Activated naive CD8-positive, alpha-beta T cell treated with anti-CD3 and anti-CD28 coated beads, Interleukin-2, amount 50 U/mL, for 24 hours (primary cell): ENCODE measurements around the gene HSPB3.
"Not testable (repeated sequence)": the region's sequence is repeated elsewhere in the genome, so short reads cannot be mapped to it uniquely, and the experiment has no call there.

ENCODE experiments used
- ATAC-seq: fragments of 150-1000 bp; cut with Tn5 transposase; one replicate; pipeline ENCODE4 v1.10.0; 2021
- DNase-seq: peaks from one replicate; pipeline ENCODE4 v3.0.0; 2021
- H3K27ac Mint-ChIP-seq: one replicate; pipeline ENCODE4 v1.8.0; 2021; ENCODE audit warnings: mild to moderate bottlenecking, mixed read lengths
- H3K27me3 Mint-ChIP-seq: one replicate; pipeline ENCODE4 v1.8.0; 2021; ENCODE audit warnings: mixed read lengths
- H3K36me3 Mint-ChIP-seq: one replicate; pipeline ENCODE4 v1.8.0; 2021; ENCODE audit warnings: low read depth, mixed read lengths
- H3K4me1 Mint-ChIP-seq: one replicate; pipeline ENCODE4 v1.8.0; 2021; ENCODE audit warnings: mixed read lengths
- H3K4me3 Mint-ChIP-seq: one replicate; pipeline ENCODE4 v1.8.0; 2021; ENCODE audit warnings: mild to moderate bottlenecking, moderate library complexity, mixed read lengths
- H3K9me3 Mint-ChIP-seq: one replicate; pipeline ENCODE4 v1.8.0; 2021; ENCODE audit warnings: mixed read lengths

HSPB3 gene

GRCh38 chr5:54455413-54456157 is at the start of gene HSPB3:
Gene HSPB3, plus strand, starts transcription at chr5:54455699. Its CDS starts 91 bp downstream, at chr5:54455790.
- H3K4me3 Mint-ChIP-seq = no peak within 1 kb of the TSS
- ATAC-seq (no peak), DNase-seq (no peak)
- H3K36me3 Mint-ChIP-seq = no peaks in the 10 kb centered on the region
- H3K4me1 Mint-ChIP-seq = no peaks in the 10 kb centered on the region
- peaks cover 4% of the 10 kb centered on the region for H3K9me3 Mint-ChIP-seq
- H3K27me3 Mint-ChIP-seq = peaks cover 5% of the 10 kb centered on the region
- H3K27ac Mint-ChIP-seq = no peak within 1 kb of the TSS

- ATAC-seq = no peak
- Mint-ChIP-seq H3K4me1 (no peaks in the 10 kb centered on the region), H3K4me3 (no peak overlapping the region), H3K27ac (no peak overlapping the region), H3K27me3 (peaks cover 6% of the 10 kb centered on the region), H3K9me3 (no peaks in the 10 kb centered on the region), H3K36me3 (no peaks in the 10 kb centered on the region)
- no peak for DNase-seq
Observed at GRCh38 chr5:54411176-54411575, 44.3 kb upstream of the HSPB3 start.

- no peaks in the 10 kb centered on the region for H3K9me3 Mint-ChIP-seq
- ATAC-seq (no peak), DNase-seq (no peak)
- H3K27ac Mint-ChIP-seq = no peak overlapping the region
- no peaks in the 10 kb centered on the region for H3K4me1 Mint-ChIP-seq
- peaks cover 6% of the 10 kb centered on the region for H3K27me3 Mint-ChIP-seq
- H3K4me3 Mint-ChIP-seq = no peak overlapping the region
- H3K36me3 Mint-ChIP-seq = no peaks in the 10 kb centered on the region
Observed at GRCh38 chr5:54412913-54413312, 42.6 kb upstream of the HSPB3 start.

- Mint-ChIP-seq H3K4me1 (no peaks in the 10 kb centered on the region), H3K9me3 (no peaks in the 10 kb centered on the region), H3K27ac (no peak overlapping the region)
Observed at GRCh38 chr5:54415147-54415546, 40.4 kb upstream of the HSPB3 start.

GRCh38 chr5:54415896-54416601 is 39.5 kb upstream of the HSPB3 start:
- H3K27ac Mint-ChIP-seq = no peak overlapping the region
- no peaks in the 10 kb centered on the region for H3K36me3 Mint-ChIP-seq
- H3K9me3 Mint-ChIP-seq = no peaks in the 10 kb centered on the region
- no peak for ATAC-seq
- H3K27me3 Mint-ChIP-seq = peaks cover 11% of the 10 kb centered on the region
- no peaks in the 10 kb centered on the region for H3K4me1 Mint-ChIP-seq
- DNase-seq = no peak
- no peak overlapping the region for H3K4me3 Mint-ChIP-seq

More at GRCh38 chr5:54415147-54415546, 40.4 kb upstream of the HSPB3 start:
- H3K27me3 Mint-ChIP-seq = peaks cover 11% of the 10 kb centered on the region
- no peak overlapping the region for H3K4me3 Mint-ChIP-seq
- DNase-seq = no peak
- H3K36me3 Mint-ChIP-seq = no peaks in the 10 kb centered on the region
- ATAC-seq = no peak

- H3K4me1 Mint-ChIP-seq, H3K36me3 Mint-ChIP-seq, H3K4me3 Mint-ChIP-seq, ATAC-seq, H3K9me3 Mint-ChIP-seq, DNase-seq, H3K27ac Mint-ChIP-seq: not testable (repeated sequence)
- peaks cover 11% of the 10 kb centered on the region for H3K27me3 Mint-ChIP-seq
Observed at GRCh38 chr5:54419573-54420423, 35.7 kb upstream of the HSPB3 start.

GRCh38 chr5:54420511-54420910 is 35.0 kb upstream of the HSPB3 start:
- H3K27ac Mint-ChIP-seq, ATAC-seq, DNase-seq: not testable (repeated sequence)

GRCh38 chr5:54421976-54422375 is 33.5 kb upstream of the HSPB3 start:
- DNase-seq (no peak), ATAC-seq (no peak)
- H3K9me3 Mint-ChIP-seq = no peaks in the 10 kb centered on the region
- H3K27ac Mint-ChIP-seq = no peak overlapping the region
- H3K27me3 Mint-ChIP-seq = peaks cover 14% of the 10 kb centered on the region
- no peaks in the 10 kb centered on the region for H3K4me1 Mint-ChIP-seq
- no peaks in the 10 kb centered on the region for H3K36me3 Mint-ChIP-seq
- no peak overlapping the region for H3K4me3 Mint-ChIP-seq

More at GRCh38 chr5:54420511-54420910, 35.0 kb upstream of the HSPB3 start:
- H3K4me1 Mint-ChIP-seq, H3K36me3 Mint-ChIP-seq, H3K4me3 Mint-ChIP-seq, H3K9me3 Mint-ChIP-seq: not testable (repeated sequence)
- peaks cover 11% of the 10 kb centered on the region for H3K27me3 Mint-ChIP-seq

GRCh38 chr5:54425258-54425657 is 30.2 kb upstream of the HSPB3 start:
- no peaks in the 10 kb centered on the region for H3K36me3 Mint-ChIP-seq
- H3K27ac Mint-ChIP-seq = no peak overlapping the region

GRCh38 chr5:54426209-54426608 is 29.3 kb upstream of the HSPB3 start:
- DNase-seq (no peak), ATAC-seq (no peak)
- Mint-ChIP-seq H3K27ac (no peak overlapping the region), H3K9me3 (no peaks in the 10 kb centered on the region), H3K4me3 (no peak overlapping the region), H3K27me3 (peaks cover 7% of the 10 kb centered on the region), H3K36me3 (no peaks in the 10 kb centered on the region), H3K4me1 (no peaks in the 10 kb centered on the region)

More at GRCh38 chr5:54425258-54425657, 30.2 kb upstream of the HSPB3 start:
- peaks cover 7% of the 10 kb centered on the region for H3K27me3 Mint-ChIP-seq
- no peak overlapping the region for H3K4me3 Mint-ChIP-seq
- H3K9me3 Mint-ChIP-seq = no peaks in the 10 kb centered on the region
- H3K4me1 Mint-ChIP-seq = no peaks in the 10 kb centered on the region
- DNase-seq = no peak
- ATAC-seq = no peak

GRCh38 chr5:54434650-54435049 is 20.8 kb upstream of the HSPB3 start:
- not testable (repeated sequence) for H3K27me3 Mint-ChIP-seq, H3K4me1 Mint-ChIP-seq, H3K4me3 Mint-ChIP-seq, DNase-seq, ATAC-seq, H3K9me3 Mint-ChIP-seq, H3K27ac Mint-ChIP-seq, H3K36me3 Mint-ChIP-seq

- Mint-ChIP-seq H3K36me3 (no peaks in the 10 kb centered on the region), H3K9me3 (no peaks in the 10 kb centered on the region), H3K27me3 (no peaks in the 10 kb centered on the region), H3K27ac (no peak overlapping the region), H3K4me3 (no peak overlapping the region), H3K4me1 (peaks cover 16% of the 10 kb centered on the region)
- ATAC-seq (no peak), DNase-seq (no peak)
Observed at GRCh38 chr5:54438620-54439389, 16.7 kb upstream of the HSPB3 start.

- Mint-ChIP-seq H3K4me1 (peaks cover 16% of the 10 kb centered on the region), H3K27ac (peak overlapping the region; percentile 63), H3K4me3 (no peak overlapping the region), H3K36me3 (no peaks in the 10 kb centered on the region), H3K9me3 (no peaks in the 10 kb centered on the region), H3K27me3 (no peaks in the 10 kb centered on the region)
- DNase-seq (no peak), ATAC-seq (peak; percentile 33)
Observed at GRCh38 chr5:54440456-54440893, 15.0 kb upstream of the HSPB3 start.

- Mint-ChIP-seq H3K9me3 (no peaks in the 10 kb centered on the region), H3K36me3 (no peaks in the 10 kb centered on the region), H3K27ac (no peak overlapping the region), H3K27me3 (no peaks in the 10 kb centered on the region), H3K4me3 (no peak overlapping the region), H3K4me1 (peaks cover 16% of the 10 kb centered on the region)
- no peak for ATAC-seq
- DNase-seq = no peak
Observed at GRCh38 chr5:54442271-54442670, 13.2 kb upstream of the HSPB3 start.
